HL-60/S4 (cell line): ENCODE results near the gene TPI1.

Experiments
- in situ Hi-C: fragments of 300-500 bp; cut with MboI; formaldehyde crosslinking; loops from 2 replicates; pipeline ENCODE4 v1.14.3; 2022; ENCODE audit warnings: low sequenced_read_pairs

Gene TPI1

GRCh38 chr12:6914947-6915788 lies 47.8 kb downstream of the TPI1 start:
- in situ Hi-C loops = no loop called here

- in situ Hi-C loops = no loop called here
Measured at GRCh38 chr12:6915789-6916285, 48.5 kb downstream of the TPI1 start.

GRCh38 chr12:6916426-6917200 lies 49.3 kb downstream of the TPI1 start:
- in situ Hi-C loops = no loop called here

- in situ Hi-C loops = no loop called here
Measured at GRCh38 chr12:6917491-6918231, 50.3 kb downstream of the TPI1 start.

DNA sequence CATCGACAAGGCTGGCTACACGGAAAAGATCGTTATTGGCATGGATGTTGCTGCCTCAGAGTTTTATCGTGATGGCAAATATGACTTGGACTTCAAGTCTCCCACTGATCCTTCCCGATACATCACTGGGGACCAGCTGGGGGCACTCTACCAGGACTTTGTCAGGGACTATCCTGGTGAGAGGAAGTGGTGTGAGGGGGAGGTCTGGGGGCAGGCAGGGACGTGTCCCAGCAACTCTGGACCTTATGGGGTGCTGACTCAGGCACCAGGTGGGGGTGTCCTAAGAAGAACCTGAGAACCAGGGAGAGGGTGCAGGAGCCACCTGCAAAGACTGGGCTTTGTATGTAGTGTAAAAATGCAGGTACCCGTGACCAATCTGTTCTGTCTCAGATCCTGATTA lies 52.3 kb downstream of the TPI1 start:
- in situ Hi-C loops = no loop called here
